ENCODE results near the gene NRG2. TPM values are rescaled to one million over a fixed set of nuclear protein-coding genes. Genes with fewer than 3 reads are reported as not detected.

Gene NRG2
- total RNA-seq, 2 donors from 2014 or later = 6.6 to 11.1 TPM

GRCh38 chr5:139861021-139861888, 181.8 kb downstream of the NRG2 start:
- H3K9me3 ChIP-seq = no peaks in the 10 kb centered on the region
- H3K27ac ChIP-seq = no peak overlapping the region
- H3K27me3 ChIP-seq (replicated peaks; ENCODE audit: insufficient read depth) = no peaks in the 10 kb centered on the region
- H3K4me3 ChIP-seq = no peak overlapping the region
- H3K4me1 ChIP-seq (replicated peaks) = peaks cover 4% of the 10 kb centered on the region
- H3K36me3 ChIP-seq = no peaks in the 10 kb centered on the region
- no peak for TF ChIP-seq POLR2AphosphoS5 (IDR thresholded peaks at IDR 0.05)
- intact Hi-C loops (cut with DNase I) = loop anchor here (5.0 kb wide), 1 partner anchor 106 kb away; no protein-coding TSS in a partner anchor
- 88% methylated on average over 15 of the region's 15 CpGs for WGBS
- no peak for DNase-seq (ENCODE audit: low spot score)

GRCh38 chr5:139859013-139859412, 184.1 kb downstream of the NRG2 start:
- intact Hi-C loops (cut with DNase I) = no loop called here
- H3K4me1 ChIP-seq (replicated peaks) = peaks cover 4% of the 10 kb centered on the region
- DNase-seq (ENCODE audit: low spot score) = no peak
- H3K4me3 ChIP-seq = no peak overlapping the region
- H3K27me3 ChIP-seq (replicated peaks; ENCODE audit: insufficient read depth) = no peaks in the 10 kb centered on the region
- WGBS = 92% methylated on average over 2 of the region's 2 CpGs
- no peaks in the 10 kb centered on the region for H3K36me3 ChIP-seq
- H3K27ac ChIP-seq = no peak overlapping the region
- no peak for TF ChIP-seq POLR2AphosphoS5 (IDR thresholded peaks at IDR 0.05)
- no peak for TF ChIP-seq CTCF (IDR thresholded peaks at IDR 0.05)
- TF ChIP-seq POLR2A (IDR thresholded peaks at IDR 0.05) = no peak
- no peaks in the 10 kb centered on the region for H3K9me3 ChIP-seq

- Histone ChIP-seq H3K9me3 (no peaks in the 10 kb centered on the region), H3K4me3 (no peak overlapping the region), H3K27ac (no peak overlapping the region), H3K27me3 (replicated peaks; ENCODE audit: insufficient read depth) (no peaks in the 10 kb centered on the region), H3K4me1 (replicated peaks) (no peaks in the 10 kb centered on the region), H3K36me3 (no peaks in the 10 kb centered on the region)
- WGBS = 83% methylated on average over 4 of the region's 4 CpGs
- intact Hi-C loops (cut with DNase I) = no loop called here
- TF ChIP-seq POLR2AphosphoS5 (IDR thresholded peaks at IDR 0.05) (no peak), CTCF (IDR thresholded peaks at IDR 0.05) (no peak), POLR2A (IDR thresholded peaks at IDR 0.05) (no peak)
- no peak for DNase-seq (ENCODE audit: low spot score)
Measured at GRCh38 chr5:139856714-139857113, 186.4 kb downstream of the NRG2 start.

- Histone ChIP-seq H3K4me3 (no peak overlapping the region), H3K27ac (no peak overlapping the region), H3K4me1 (replicated peaks) (no peaks in the 10 kb centered on the region), H3K36me3 (no peaks in the 10 kb centered on the region), H3K9me3 (no peaks in the 10 kb centered on the region), H3K27me3 (replicated peaks; ENCODE audit: insufficient read depth) (no peaks in the 10 kb centered on the region)
- no peak for TF ChIP-seq CTCF (IDR thresholded peaks at IDR 0.05)
- TF ChIP-seq POLR2AphosphoS5 (IDR thresholded peaks at IDR 0.05) = no peak
- TF ChIP-seq POLR2A (IDR thresholded peaks at IDR 0.05) = no peak
- WGBS = 89% methylated on average over 6 of the region's 6 CpGs
- intact Hi-C loops (cut with DNase I) = no loop called here
- no peak for DNase-seq (ENCODE audit: low spot score)
Measured at GRCh38 chr5:139855946-139856540, 187.1 kb downstream of the NRG2 start.

GRCh38 chr5:139855451-139855850, 187.6 kb downstream of the NRG2 start:
- no peaks in the 10 kb centered on the region for H3K27me3 ChIP-seq (replicated peaks; ENCODE audit: insufficient read depth)
- no peak for DNase-seq (ENCODE audit: low spot score)
- TF ChIP-seq CTCF (IDR thresholded peaks at IDR 0.05) = no peak
- TF ChIP-seq POLR2A (IDR thresholded peaks at IDR 0.05) = no peak
- no peak for TF ChIP-seq POLR2AphosphoS5 (IDR thresholded peaks at IDR 0.05)
- WGBS = 94% methylated on average over 8 of the region's 8 CpGs
- H3K4me3 ChIP-seq = no peak overlapping the region
- H3K36me3 ChIP-seq = no peaks in the 10 kb centered on the region
- no peaks in the 10 kb centered on the region for H3K4me1 ChIP-seq (replicated peaks)
- H3K27ac ChIP-seq = no peak overlapping the region
- intact Hi-C loops (cut with DNase I) = no loop called here
- no peaks in the 10 kb centered on the region for H3K9me3 ChIP-seq

Measured in prostate gland (tissue), 2 donors.